Heart right ventricle (tissue), 16 donors: ENCODE results near the gene CD40LG. TPM values are rescaled to one million over a fixed set of nuclear protein-coding genes. Genes with fewer than 3 reads are reported as not detected.

Source experiments
- ATAC-seq, 8 donors: fragments of 200-7000 bp; cut with Tn5 transposase; one replicate each; pipeline ENCODE4 v1.9.1; 2020; ENCODE audit warnings: mild to moderate bottlenecking in 8 of 8, moderate library complexity in 8 of 8, moderate number of reproducible peaks in 1 of 8
- DNase-seq, 2 donors: peaks; one replicate each; pipeline ENCODE4 v3.0.0-alpha.2; 2020
- H3K27ac ChIP-seq, 10 donors: fragments of 200-600 bp; sonication (generic) in 2 of 10; one replicate each; pipeline versions ENCODE4 v1.5.0 to v1.8.0; 2020 to 2022; ENCODE audit warnings: mild to moderate bottlenecking in 3 of 10
- H3K27me3 ChIP-seq, 7 donors: fragments of 200-600 bp; one replicate each; pipeline ENCODE4 v1.8.0; 2021 to 2022; ENCODE audit warnings: mild to moderate bottlenecking in 2 of 7
- H3K36me3 ChIP-seq, 9 donors: fragments of 200-600 bp; sonication (generic) in 1 of 9; one replicate each; pipeline versions ENCODE4 v1.5.0 to v1.8.0; 2020 to 2022; ENCODE audit warnings: mild to moderate bottlenecking in 2 of 9
- H3K4me1 ChIP-seq, 9 donors: fragments of 200-600 bp; sonication (generic) in 1 of 9; one replicate each; pipeline versions ENCODE4 v1.5.0 to v1.8.0; 2020 to 2022; ENCODE audit warnings: mild to moderate bottlenecking in 4 of 9
- H3K4me3 ChIP-seq, 10 donors: fragments of 200-600 bp; sonication (generic) in 2 of 10; one replicate each; pipeline versions ENCODE4 v1.5.0 to v1.8.0; 2020 to 2022; ENCODE audit warnings: mild to moderate bottlenecking in 7 of 10, moderate library complexity in 2 of 10
- H3K9me3 ChIP-seq, 11 donors: fragments of 200-600 bp in 10 of 11; sonication (generic) in 2 of 11; one replicate each; pipeline versions ENCODE4 v1.5.0 to v1.8.0; 2013 to 2022; ENCODE audit warnings: mild to moderate bottlenecking in 2 of 11, control low read depth in 1 of 11, moderate library complexity in 1 of 11
- CTCF ChIP-seq, 9 donors: fragments of 200-600 bp; sonication (generic) in 2 of 9; IDR thresholded peaks; one replicate each; pipeline versions ENCODE4 v1.5.0 to v1.8.0; 2021 to 2022; ENCODE audit warnings: antibody characterized with exemption in 9 of 9, mild to moderate bottlenecking in 5 of 9, moderate library complexity in 1 of 9
- WGBS, 2 donors: extraction: QIAGEN DNeasy Blood & Tissue Kit; methylation state at CpG; one replicate each; pipeline ENCODE4 v1.1.7; 2013; ENCODE audit warnings: inconsistent platforms in 1 of 2; 5-methylcytosine and 5-hydroxymethylcytosine counted together
- intact Hi-C, 10 donors: fragments of 100-400 bp; cut with DNase I; formaldehyde crosslinking; loops; one replicate each; pipeline versions ENCODE4 v1.11.1 to v1.14.2; 2022
- polyA plus RNA-seq, 2 donors: library from polyadenylated mRNA; stranded (reverse); fragments of 200-250 nt; gene quantifications; one replicate each; pipeline ENCODE4 v1.2.3, GENCODE V29; 2013
- total RNA-seq, 10 donors: library from RNA; stranded (reverse); fragmentation: NEBNext Ultra II Directional in 3 of 10; extraction: Animal tissue kit (Norgen Biotek cat#: 25700) in 3 of 10; gene quantifications; one replicate each; pipeline versions ENCODE4 v1.2.1 to v1.2.4, GENCODE V29; 2021 to 2023
- donor health status: Arrhythmogenic right ventricular cardiomyopathy.
- donor health status: ischemic (EF 13 %, LVEDD 7.1; RV severe dilation, severe dysfunction).
- donor health status: healthy with polysubstance abuse.
- donor health status: DM: no; HTN: yes; CAD: no.
- donor health status: DM: no; HTN: no; CAD: no.
- donor health status: ischemic (EF 25% LVEDD 6.9; RV normal size, moderate dysfunction).
- donor health status: ischemic (EF 25% LVEDD 5.7; RV mildly dilated, moderate dysfunction).
- donor health status: healthy.
- donor health status: DM: yes; HTN: yes; CAD: no.
- donor health status: Ischemic cardiomyopathy.
- donor health status: ischemic (EF 35%, LVEDD 5.7; RV mildly dilated, moderate dysfunction).
- donor health status: nonischemic (EF 11% LVEDD 7.7; RV severe dilation, severe dysfunction).
- donor health status: DM: yes; HTN: yes; CAD: no.
- donor health status: PGD.
- donor health status: ischemic (EF 29% LVEDD 5.4; RV normal size, mild dysfunction).
- donor health status: nonischemic (EF 23%, LVEDD 6.1; RV moderate dilation, normal function).

Gene CD40LG
- total and polyA plus RNA-seq, 12 donors: 0.06 to 0.67 (median 0.24) TPM; not detected in 7

GRCh38 chrX:136646602-136647239, 1.2 kb upstream of the CD40LG start:
- no peak for ATAC-seq
- H3K9me3 ChIP-seq: no peaks in the 10 kb centered on the region
- WGBS, 2 donors: 63 to 82% methylated on average over 5 of the region's 5 CpGs

GRCh38 chrX:136650811-136651210, 2.9 kb downstream of the CD40LG start:
- intact Hi-C loops: no loop called here
- H3K36me3 ChIP-seq: no peaks in the 10 kb centered on the region
- ATAC-seq: no peak
- no peak overlapping the region for H3K27ac ChIP-seq
- no peaks in the 10 kb centered on the region for H3K9me3 ChIP-seq
- H3K4me1 ChIP-seq: no peaks in the 10 kb centered on the region
- WGBS, 2 donors: 93 to 95% methylated on average over 3 of the region's 3 CpGs
- no peaks in the 10 kb centered on the region for H3K27me3 ChIP-seq
- TF ChIP-seq CTCF (IDR thresholded peaks at IDR 0.05): no peak
- DNase-seq: no peak
- H3K4me3 ChIP-seq: peak overlapping the region in 1 of 10 donors; percentile 14

More at GRCh38 chrX:136646602-136647239, 1.2 kb upstream of the CD40LG start:
- Histone ChIP-seq H3K4me1 (no peaks in the 10 kb centered on the region), H3K4me3 (no peak overlapping the region), H3K27me3 (peaks cover 0 to 14% (median 0%) of the 10 kb centered on the region in 7 donors), H3K36me3 (no peaks in the 10 kb centered on the region), H3K27ac (no peak overlapping the region)
- intact Hi-C loops: no loop called here
- no peak for TF ChIP-seq CTCF (IDR thresholded peaks at IDR 0.05)
- DNase-seq: no peak

- DNase-seq (no peak), ATAC-seq (peak in 2 of 8 donors; percentile 39 to 52)
- H3K27me3 ChIP-seq: no peaks in the 10 kb centered on the region
- intact Hi-C loops: no loop called here
- H3K4me3 ChIP-seq: no peak overlapping the region
- no peaks in the 10 kb centered on the region for H3K9me3 ChIP-seq
- H3K27ac ChIP-seq: no peak overlapping the region
- WGBS, 2 donors: 71 to 73% methylated on average over 6 of the region's 6 CpGs
- no peak for TF ChIP-seq CTCF (IDR thresholded peaks at IDR 0.05)
- H3K4me1 ChIP-seq: no peaks in the 10 kb centered on the region
- H3K36me3 ChIP-seq: no peaks in the 10 kb centered on the region
These were observed 5.1 kb downstream of the CD40LG start for GRCh38 chrX:136652822-136653723.

- intact Hi-C loops: no loop called here
- H3K36me3 ChIP-seq: no peaks in the 10 kb centered on the region
- WGBS, 2 donors: 89 to 90% methylated on average over 5 of the region's 5 CpGs
- no peak overlapping the region for H3K4me3 ChIP-seq
- H3K9me3 ChIP-seq: no peaks in the 10 kb centered on the region
- no peak for DNase-seq
- ATAC-seq: no peak
- H3K4me1 ChIP-seq: no peaks in the 10 kb centered on the region
- H3K27ac ChIP-seq: no peak overlapping the region
- no peak for TF ChIP-seq CTCF (IDR thresholded peaks at IDR 0.05)
- H3K27me3 ChIP-seq: no peaks in the 10 kb centered on the region
These were observed 8.5 kb downstream of the CD40LG start for GRCh38 chrX:136656361-136656964.
